GM12878 (cell line): ENCODE measurements around the gene IARS2.
"Not testable (repeated sequence)": the region's sequence is repeated elsewhere in the genome, so short reads cannot be mapped to it uniquely, and the experiment has no call there.

Experiments used
- POLR2A ChIP-seq: IDR thresholded peaks from 2 replicates; pipeline ENCODE4 v1.6.1; 2011; ENCODE audit warnings: low read depth, mild to moderate bottlenecking, low read length
- TF ChIP-seq, protein P1 (sequence below): fragments of 450-650 bp; IDR thresholded peaks from 2 replicates; pipeline ENCODE4 v1.6.1; 2016; ENCODE audit warnings: mild to moderate bottlenecking
- TF ChIP-seq, protein P2 (sequence below), 3 experiments: IDR thresholded peaks in 2 of 3; conservative IDR thresholded peaks in 1 of 3; 2 replicates each; pipeline ENCODE4 v1.5.1; 2011; ENCODE audit warnings: low read depth in 3 of 3, low read length in 3 of 3, mild to moderate bottlenecking in 3 of 3, control low read depth in 2 of 3, moderate library complexity in 2 of 3, inconsistent platforms in 1 of 3, mixed read lengths in 1 of 3; ENCODE audit not compliant: control insufficient read depth in 2 of 3, insufficient read depth in 1 of 3; ENCODE audit errors: extremely low read depth in 1 of 3

DNA sequence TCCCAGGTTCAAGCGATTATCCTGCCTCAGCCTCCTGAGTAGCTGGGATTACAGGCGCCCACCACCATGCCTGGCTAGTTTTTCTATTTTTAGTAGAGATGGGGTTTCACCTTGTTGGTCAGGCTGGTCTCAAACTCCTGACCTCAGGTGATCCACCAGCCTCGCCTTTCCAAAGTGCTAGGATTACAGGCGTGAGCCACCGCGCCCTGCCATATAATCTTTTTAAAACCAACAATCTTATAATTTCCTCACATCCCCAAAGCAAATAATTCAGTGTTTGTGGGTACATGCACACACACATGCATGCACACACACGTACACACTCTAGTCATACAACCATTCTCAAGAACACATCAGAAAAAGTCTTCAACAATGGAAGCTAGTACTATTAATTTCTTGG is 64.6 kb downstream of the IARS2 start:
- TF ChIP-seq, protein P1, sequence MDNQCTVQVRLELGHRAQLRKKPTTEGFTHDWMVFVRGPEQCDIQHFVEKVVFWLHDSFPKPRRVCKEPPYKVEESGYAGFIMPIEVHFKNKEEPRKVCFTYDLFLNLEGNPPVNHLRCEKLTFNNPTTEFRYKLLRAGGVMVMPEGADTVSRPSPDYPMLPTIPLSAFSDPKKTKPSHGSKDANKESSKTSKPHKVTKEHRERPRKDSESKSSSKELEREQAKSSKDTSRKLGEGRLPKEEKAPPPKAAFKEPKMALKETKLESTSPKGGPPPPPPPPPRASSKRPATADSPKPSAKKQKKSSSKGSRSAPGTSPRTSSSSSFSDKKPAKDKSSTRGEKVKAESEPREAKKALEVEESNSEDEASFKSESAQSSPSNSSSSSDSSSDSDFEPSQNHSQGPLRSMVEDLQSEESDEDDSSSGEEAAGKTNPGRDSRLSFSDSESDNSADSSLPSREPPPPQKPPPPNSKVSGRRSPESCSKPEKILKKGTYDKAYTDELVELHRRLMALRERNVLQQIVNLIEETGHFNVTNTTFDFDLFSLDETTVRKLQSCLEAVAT, result not testable (repeated sequence)
- TF ChIP-seq, protein P2, sequence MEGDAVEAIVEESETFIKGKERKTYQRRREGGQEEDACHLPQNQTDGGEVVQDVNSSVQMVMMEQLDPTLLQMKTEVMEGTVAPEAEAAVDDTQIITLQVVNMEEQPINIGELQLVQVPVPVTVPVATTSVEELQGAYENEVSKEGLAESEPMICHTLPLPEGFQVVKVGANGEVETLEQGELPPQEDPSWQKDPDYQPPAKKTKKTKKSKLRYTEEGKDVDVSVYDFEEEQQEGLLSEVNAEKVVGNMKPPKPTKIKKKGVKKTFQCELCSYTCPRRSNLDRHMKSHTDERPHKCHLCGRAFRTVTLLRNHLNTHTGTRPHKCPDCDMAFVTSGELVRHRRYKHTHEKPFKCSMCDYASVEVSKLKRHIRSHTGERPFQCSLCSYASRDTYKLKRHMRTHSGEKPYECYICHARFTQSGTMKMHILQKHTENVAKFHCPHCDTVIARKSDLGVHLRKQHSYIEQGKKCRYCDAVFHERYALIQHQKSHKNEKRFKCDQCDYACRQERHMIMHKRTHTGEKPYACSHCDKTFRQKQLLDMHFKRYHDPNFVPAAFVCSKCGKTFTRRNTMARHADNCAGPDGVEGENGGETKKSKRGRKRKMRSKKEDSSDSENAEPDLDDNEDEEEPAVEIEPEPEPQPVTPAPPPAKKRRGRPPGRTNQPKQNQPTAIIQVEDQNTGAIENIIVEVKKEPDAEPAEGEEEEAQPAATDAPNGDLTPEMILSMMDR (IDR thresholded peaks at IDR 0.05 in 2 of 3, conservative IDR thresholded peaks at IDR 0.05 in 1 of 3; ENCODE audit: control insufficient read depth in 2 of 3, extremely low read depth in 1 of 3, insufficient read depth in 1 of 3, low read depth in 3 of 3, low read length in 3 of 3), result not testable (repeated sequence)
- TF ChIP-seq POLR2A, result not testable (repeated sequence)
